ENCODE data around the gene DBNL.

The DBNL gene

GRCh38 chr7:44043902-44044301 lies 600 bp upstream of the DBNL start:
- DNase-seq: no peak

GRCh38 chr7:44045226-44046014 lies 918 bp downstream of the DBNL start:
- DNase-seq: no peak

GRCh38 chr7:44046321-44047061 lies 2.0 kb downstream of the DBNL start:
- no peak for DNase-seq

- DNase-seq: no peak
Observed at GRCh38 chr7:44048031-44048795, 3.7 kb downstream of the DBNL start.

GRCh38 chr7:44050121-44050914 lies 5.8 kb downstream of the DBNL start:
- no peak for DNase-seq

- DNase-seq: no peak
Observed at GRCh38 chr7:44050915-44051560, 6.5 kb downstream of the DBNL start.

GRCh38 chr7:44051611-44052220 lies 7.2 kb downstream of the DBNL start:
- no peak for DNase-seq

- no peak for DNase-seq
Observed at GRCh38 chr7:44052771-44053365, 8.4 kb downstream of the DBNL start.

- no peak for DNase-seq
Observed at GRCh38 chr7:44056681-44057080, 12.2 kb downstream of the DBNL start.

- DNase-seq: no peak
Observed at GRCh38 chr7:44057181-44057848, 12.8 kb downstream of the DBNL start.

- no peak for DNase-seq
Observed at GRCh38 chr7:44057849-44058758, 13.6 kb downstream of the DBNL start.

GRCh38 chr7:44058759-44059218 lies 14.3 kb downstream of the DBNL start:
- DNase-seq: no peak

GRCh38 chr7:44059219-44060090 lies 15.0 kb downstream of the DBNL start:
- no peak for DNase-seq

GRCh38 chr7:44060091-44060947 lies 15.8 kb downstream of the DBNL start:
- DNase-seq: no peak

- DNase-seq: no peak
Observed at GRCh38 chr7:44060948-44061644, 16.6 kb downstream of the DBNL start.

- DNase-seq: no peak
Observed at GRCh38 chr7:44061645-44062179, 17.2 kb downstream of the DBNL start.

All from DMS 273 treated with DMSO at 0.1 percent for 48 hours (cell line).